Liver (tissue), 9 donors: Measurements from ENCODE around the gene RAPGEF2. TPM values are rescaled to one million over a fixed set of nuclear protein-coding genes. Genes with fewer than 3 reads are reported as not detected.

ENCODE experiments used
- DNase-seq: peaks from one replicate; pipeline ENCODE4 v3.0.0-alpha.2; 2017; ENCODE audit warnings: low spot score
- H3K27ac ChIP-seq, 2 donors: one replicate each; pipeline ENCODE4 v1.7.0; 2013; ENCODE audit warnings: inconsistent platforms in 2 of 2, low read length in 2 of 2, control low read depth in 1 of 2, low read depth in 1 of 2, mild to moderate bottlenecking in 1 of 2
- H3K27me3 ChIP-seq, 4 donors: one replicate each; pipeline versions ENCODE4 v1.6.1 to v1.7.0; 2013; ENCODE audit warnings: low read length in 3 of 4, inconsistent platforms in 1 of 4, mild to moderate bottlenecking in 1 of 4, moderate library complexity in 1 of 4; ENCODE audit not compliant: control insufficient read depth in 4 of 4, insufficient read depth in 4 of 4
- H3K36me3 ChIP-seq, 4 donors: one replicate each; pipeline versions ENCODE4 v1.6.1 to v1.7.0; 2013; ENCODE audit warnings: low read length in 3 of 4, mild to moderate bottlenecking in 3 of 4, low read depth in 1 of 4, moderate library complexity in 1 of 4; ENCODE audit not compliant: control insufficient read depth in 4 of 4, insufficient read depth in 3 of 4
- H3K4me1 ChIP-seq, 4 donors: one replicate each; pipeline versions ENCODE4 v1.6.1 to v1.7.0; 2013; ENCODE audit warnings: low read length in 3 of 4, mild to moderate bottlenecking in 3 of 4, moderate library complexity in 1 of 4; ENCODE audit not compliant: control insufficient read depth in 4 of 4, insufficient read depth in 4 of 4
- H3K4me3 ChIP-seq, 3 donors: one replicate each; pipeline versions ENCODE4 v1.6.1 to v1.7.0; 2013; ENCODE audit warnings: low read length in 3 of 3, control low read depth in 1 of 3, low read depth in 1 of 3, mild to moderate bottlenecking in 1 of 3
- H3K9ac ChIP-seq, 2 donors: one replicate each; pipeline ENCODE4 v1.7.0; 2013; ENCODE audit warnings: low read length in 2 of 2, mild to moderate bottlenecking in 2 of 2, moderate library complexity in 2 of 2, control low read depth in 1 of 2, low read depth in 1 of 2
- H3K9me3 ChIP-seq, 4 donors: one replicate each; pipeline versions ENCODE4 v1.6.1 to v1.7.0; 2013; ENCODE audit warnings: low read length in 3 of 4; ENCODE audit not compliant: control insufficient read depth in 4 of 4
- EGR1 ChIP-seq, 2 donors: IDR thresholded peaks; 2 replicates each; pipeline ENCODE4 v1.6.1; 2016 to 2018; ENCODE audit warnings: antibody characterized with exemption in 2 of 2, low read depth in 2 of 2
- FOXA1 ChIP-seq: IDR thresholded peaks from 2 replicates; pipeline ENCODE4 v1.6.1; 2016; ENCODE audit warnings: antibody characterized with exemption
- FOXA2 ChIP-seq: IDR thresholded peaks from 2 replicates; pipeline ENCODE4 v1.6.1; 2016; ENCODE audit warnings: antibody characterized with exemption
- GABPA ChIP-seq, 2 donors: IDR thresholded peaks in 1 of 2; conservative IDR thresholded peaks in 1 of 2; 2 replicates each; pipeline ENCODE4 v1.6.1; 2016; ENCODE audit warnings: antibody characterized with exemption in 2 of 2, mild to moderate bottlenecking in 1 of 2, moderate library complexity in 1 of 2
- HNF4A ChIP-seq, 2 donors: conservative IDR thresholded peaks; 2 replicates each; pipeline ENCODE4 v1.6.1; 2016; ENCODE audit warnings: antibody characterized with exemption in 2 of 2, mild to moderate bottlenecking in 2 of 2
- HNF4G ChIP-seq: IDR thresholded peaks from 2 replicates; pipeline ENCODE4 v1.6.1; 2016; ENCODE audit warnings: antibody characterized with exemption
- JUND ChIP-seq, 2 donors: IDR thresholded peaks; 2 replicates each; pipeline ENCODE4 v1.6.1; 2016; ENCODE audit warnings: antibody characterized with exemption in 2 of 2
- NR2F2 ChIP-seq: IDR thresholded peaks from 2 replicates; pipeline ENCODE4 v1.6.1; 2016; ENCODE audit warnings: antibody characterized with exemption
- RXRA ChIP-seq, 2 donors: IDR thresholded peaks; 2 replicates each; pipeline ENCODE4 v1.6.1; 2017 to 2018; ENCODE audit warnings: antibody characterized with exemption in 2 of 2, mild to moderate bottlenecking in 1 of 2
- SP1 ChIP-seq: IDR thresholded peaks from 2 replicates; pipeline ENCODE4 v1.6.1; 2018; ENCODE audit warnings: antibody characterized with exemption, mild to moderate bottlenecking
- TAF1 ChIP-seq: conservative IDR thresholded peaks from 2 replicates; pipeline ENCODE4 v1.6.1; 2016; ENCODE audit warnings: antibody characterized with exemption, mild to moderate bottlenecking
- YY1 ChIP-seq: IDR thresholded peaks from 2 replicates; pipeline ENCODE4 v1.6.1; 2016; ENCODE audit warnings: antibody characterized with exemption, mild to moderate bottlenecking
- WGBS: extraction: QIAGEN DNeasy Blood & Tissue Kit; methylation state at CpG from one replicate; pipeline ENCODE4 v1.1.7; 2013; 5-methylcytosine and 5-hydroxymethylcytosine counted together
- polyA plus RNA-seq, 2 donors: library from polyadenylated mRNA; stranded (reverse) in 1 of 2; unstranded in 1 of 2; fragments of 200-250 nt in 1 of 2; fragments of >200 nt in 1 of 2; fragmentation: Nextera tagmentation in 1 of 2; extraction: Ambion mirVana in 1 of 2; gene quantifications; one replicate each; pipeline versions ENCODE4 v1.2.1 to v1.2.3, GENCODE V29; 2013 to 2015
- total RNA-seq, 2 donors: library from RNA; depleted of rRNA; stranded (reverse); fragments of >200 nt; gene quantifications; one replicate each; pipeline ENCODE4 v1.2.3, GENCODE V29; 2014
- TF ChIP-seq, protein P1 (sequence below): IDR thresholded peaks from 2 replicates; pipeline ENCODE4 v1.6.1; 2016; ENCODE audit warnings: antibody characterized with exemption
- TF ChIP-seq, protein P2 (sequence below): fragments of 150-350 bp; IDR thresholded peaks from 2 replicates; pipeline ENCODE4 v1.5.1; 2017; ENCODE audit warnings: improper control_type of control experiment, low read depth, low read length; ENCODE audit not compliant: missing input control
- TF ChIP-seq, protein P3 (sequence below): IDR thresholded peaks from 2 replicates; pipeline ENCODE4 v1.6.1; 2016; ENCODE audit warnings: antibody characterized with exemption, mild to moderate bottlenecking
- TF ChIP-seq, protein P4 (sequence below): IDR thresholded peaks from 2 replicates; pipeline ENCODE4 v1.6.1; 2016; ENCODE audit warnings: antibody characterized with exemption
- donor health status: healthy.
- donor health status: healthy.
- donor health status: healthy.
- donor health status: healthy.
- donor health status: healthy.

RAPGEF2 gene
- total and polyA plus RNA-seq, 4 donors = 7.3 to 90.4 (median 32.2) TPM

DNA sequence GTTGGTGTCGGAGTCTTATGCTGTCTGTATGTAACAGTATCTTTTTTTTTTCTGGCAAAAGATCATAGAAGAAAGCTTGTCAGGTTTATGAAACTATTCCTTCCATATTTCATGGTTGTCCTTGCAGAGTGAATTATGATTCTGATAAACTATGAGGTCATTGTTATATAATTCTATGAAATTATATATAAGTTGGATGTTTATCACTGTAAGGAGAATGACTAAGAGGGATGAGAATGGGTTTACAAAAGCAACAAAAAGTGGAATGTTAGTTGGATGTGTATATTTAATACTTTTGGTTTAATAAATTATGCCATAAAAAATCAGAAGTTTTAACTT, 43.1 kb downstream of the RAPGEF2 start (continued):
- TF ChIP-seq JUND (IDR thresholded peaks at IDR 0.05) = no peak
- TF ChIP-seq, protein P1, sequence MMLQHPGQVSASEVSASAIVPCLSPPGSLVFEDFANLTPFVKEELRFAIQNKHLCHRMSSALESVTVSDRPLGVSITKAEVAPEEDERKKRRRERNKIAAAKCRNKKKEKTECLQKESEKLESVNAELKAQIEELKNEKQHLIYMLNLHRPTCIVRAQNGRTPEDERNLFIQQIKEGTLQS = no peak

DNA sequence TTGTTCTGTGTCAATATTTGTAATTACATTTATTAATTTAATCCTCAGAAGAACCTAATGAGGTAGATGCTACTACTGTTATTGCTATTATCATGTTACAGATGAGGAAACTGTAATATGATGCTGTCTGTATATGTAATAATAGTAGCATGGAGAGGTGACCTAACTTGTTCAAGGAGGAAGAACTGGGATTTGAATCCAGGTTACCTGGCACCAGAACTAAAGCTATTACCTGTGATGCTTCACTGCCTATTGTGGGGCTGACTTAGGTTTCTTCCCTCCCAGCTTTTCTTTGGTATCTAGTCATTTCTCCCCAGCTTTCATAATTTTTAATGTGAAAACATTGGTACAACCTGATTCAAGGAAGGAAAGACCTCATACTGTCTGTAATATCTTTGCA, 43.6 kb downstream of the RAPGEF2 start:
- Histone ChIP-seq H3K4me1 (peaks cover 8 to 16% (median 11%) of the 10 kb centered on the region in 4 donors), H3K27ac (no peak overlapping the region), H3K36me3 (no peaks in the 10 kb centered on the region), H3K4me3 (no peak overlapping the region), H3K9me3 (no peaks in the 10 kb centered on the region), H3K9ac (no peak overlapping the region), H3K27me3 (no peaks in the 10 kb centered on the region)
- TF ChIP-seq JUND (IDR thresholded peaks at IDR 0.05) (no peak), NR2F2 (no peak), SP1 (no peak), HNF4G (no peak), EGR1 (IDR thresholded peaks at IDR 0.05; ENCODE audit: low read depth in 2 of 2) (no peak), FOXA2 (no peak), GABPA (IDR thresholded peaks at IDR 0.05 in 1 of 2, conservative IDR thresholded peaks at IDR 0.05 in 1 of 2) (no peak)
- TF ChIP-seq, protein P2, sequence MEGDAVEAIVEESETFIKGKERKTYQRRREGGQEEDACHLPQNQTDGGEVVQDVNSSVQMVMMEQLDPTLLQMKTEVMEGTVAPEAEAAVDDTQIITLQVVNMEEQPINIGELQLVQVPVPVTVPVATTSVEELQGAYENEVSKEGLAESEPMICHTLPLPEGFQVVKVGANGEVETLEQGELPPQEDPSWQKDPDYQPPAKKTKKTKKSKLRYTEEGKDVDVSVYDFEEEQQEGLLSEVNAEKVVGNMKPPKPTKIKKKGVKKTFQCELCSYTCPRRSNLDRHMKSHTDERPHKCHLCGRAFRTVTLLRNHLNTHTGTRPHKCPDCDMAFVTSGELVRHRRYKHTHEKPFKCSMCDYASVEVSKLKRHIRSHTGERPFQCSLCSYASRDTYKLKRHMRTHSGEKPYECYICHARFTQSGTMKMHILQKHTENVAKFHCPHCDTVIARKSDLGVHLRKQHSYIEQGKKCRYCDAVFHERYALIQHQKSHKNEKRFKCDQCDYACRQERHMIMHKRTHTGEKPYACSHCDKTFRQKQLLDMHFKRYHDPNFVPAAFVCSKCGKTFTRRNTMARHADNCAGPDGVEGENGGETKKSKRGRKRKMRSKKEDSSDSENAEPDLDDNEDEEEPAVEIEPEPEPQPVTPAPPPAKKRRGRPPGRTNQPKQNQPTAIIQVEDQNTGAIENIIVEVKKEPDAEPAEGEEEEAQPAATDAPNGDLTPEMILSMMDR = no peak
- no peak for DNase-seq

DNA sequence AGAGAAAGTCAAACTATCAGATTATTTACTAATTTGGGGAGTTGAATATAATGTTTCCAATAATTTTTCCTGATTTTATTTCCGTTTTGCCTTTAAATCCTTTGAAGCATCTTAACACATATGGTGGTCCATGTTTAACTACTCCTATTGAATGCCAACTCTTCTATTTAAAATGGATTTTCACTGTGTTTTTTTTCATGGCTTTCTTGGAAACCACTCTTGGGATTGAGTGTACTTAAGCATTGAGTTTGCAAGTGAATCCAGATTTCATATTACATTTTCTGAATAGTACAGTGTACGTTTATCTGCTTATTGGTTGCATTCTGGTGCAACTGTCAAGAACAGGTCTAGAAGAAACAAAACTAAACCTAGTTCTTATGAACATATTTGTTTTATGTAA, 45.6 kb downstream of the RAPGEF2 start:
- H3K9ac ChIP-seq = no peak overlapping the region
- WGBS = 96% methylated on average over 2 of the region's 2 CpGs
- H3K27ac ChIP-seq = no peak overlapping the region

More for the DNA sequence above, 45.6 kb downstream of the RAPGEF2 start:
- Histone ChIP-seq H3K4me3 (no peak overlapping the region), H3K4me1 (peaks cover 6 to 25% (median 14%) of the 10 kb centered on the region in 4 donors), H3K36me3 (no peaks in the 10 kb centered on the region), H3K27me3 (no peaks in the 10 kb centered on the region), H3K9me3 (no peaks in the 10 kb centered on the region)
- TF ChIP-seq, protein P3, sequence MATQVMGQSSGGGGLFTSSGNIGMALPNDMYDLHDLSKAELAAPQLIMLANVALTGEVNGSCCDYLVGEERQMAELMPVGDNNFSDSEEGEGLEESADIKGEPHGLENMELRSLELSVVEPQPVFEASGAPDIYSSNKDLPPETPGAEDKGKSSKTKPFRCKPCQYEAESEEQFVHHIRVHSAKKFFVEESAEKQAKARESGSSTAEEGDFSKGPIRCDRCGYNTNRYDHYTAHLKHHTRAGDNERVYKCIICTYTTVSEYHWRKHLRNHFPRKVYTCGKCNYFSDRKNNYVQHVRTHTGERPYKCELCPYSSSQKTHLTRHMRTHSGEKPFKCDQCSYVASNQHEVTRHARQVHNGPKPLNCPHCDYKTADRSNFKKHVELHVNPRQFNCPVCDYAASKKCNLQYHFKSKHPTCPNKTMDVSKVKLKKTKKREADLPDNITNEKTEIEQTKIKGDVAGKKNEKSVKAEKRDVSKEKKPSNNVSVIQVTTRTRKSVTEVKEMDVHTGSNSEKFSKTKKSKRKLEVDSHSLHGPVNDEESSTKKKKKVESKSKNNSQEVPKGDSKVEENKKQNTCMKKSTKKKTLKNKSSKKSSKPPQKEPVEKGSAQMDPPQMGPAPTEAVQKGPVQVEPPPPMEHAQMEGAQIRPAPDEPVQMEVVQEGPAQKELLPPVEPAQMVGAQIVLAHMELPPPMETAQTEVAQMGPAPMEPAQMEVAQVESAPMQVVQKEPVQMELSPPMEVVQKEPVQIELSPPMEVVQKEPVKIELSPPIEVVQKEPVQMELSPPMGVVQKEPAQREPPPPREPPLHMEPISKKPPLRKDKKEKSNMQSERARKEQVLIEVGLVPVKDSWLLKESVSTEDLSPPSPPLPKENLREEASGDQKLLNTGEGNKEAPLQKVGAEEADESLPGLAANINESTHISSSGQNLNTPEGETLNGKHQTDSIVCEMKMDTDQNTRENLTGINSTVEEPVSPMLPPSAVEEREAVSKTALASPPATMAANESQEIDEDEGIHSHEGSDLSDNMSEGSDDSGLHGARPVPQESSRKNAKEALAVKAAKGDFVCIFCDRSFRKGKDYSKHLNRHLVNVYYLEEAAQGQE = no peak
- TF ChIP-seq, protein P1 = no peak
- TF ChIP-seq RXRA (IDR thresholded peaks at IDR 0.05) = no peak
- TF ChIP-seq, protein P4, sequence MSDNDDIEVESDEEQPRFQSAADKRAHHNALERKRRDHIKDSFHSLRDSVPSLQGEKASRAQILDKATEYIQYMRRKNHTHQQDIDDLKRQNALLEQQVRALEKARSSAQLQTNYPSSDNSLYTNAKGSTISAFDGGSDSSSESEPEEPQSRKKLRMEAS = no peak
- TF ChIP-seq TAF1 = no peak
- TF ChIP-seq SP1 = no peak
- TF ChIP-seq FOXA1 = no peak
- TF ChIP-seq FOXA2 = no peak
- TF ChIP-seq YY1 = no peak
- TF ChIP-seq HNF4A (conservative IDR thresholded peaks at IDR 0.05) = no peak
- TF ChIP-seq, protein P2 = no peak
- no peak for DNase-seq
